HCT116 (cell line): ENCODE data around the gene MCM9. TPM values are rescaled to one million over a fixed set of nuclear protein-coding genes. Genes with fewer than 3 reads are reported as not detected.

ENCODE experiments used
- ATAC-seq: fragments of 200-7000 bp; cut with Tn5 transposase; 2 replicates; pipeline ENCODE4 v1.9.1; 2020; ENCODE audit warnings: mild to moderate bottlenecking, moderate library complexity
- BruUV-seq: library from RNA; stranded (reverse); fragments of 400-500 nt; replicated peaks from 2 replicates; lab custom pipeline; 2021; lab: Mats Ljungman, UMichigan
- CTCF ChIA-PET: fragments of 300-600 bp; sonication (Branson Sonifier 250); formaldehyde crosslinking; loops from one replicate; lab custom pipeline; 2021; ENCODE audit warnings: antibody characterized with exemption; lab: Charles Lee
- POLR2A ChIA-PET: fragments of 300-600, 350-600 bp; sonication (Branson Sonifier 250); formaldehyde crosslinking; loops from one replicate; lab custom pipeline; 2021; ENCODE audit warnings: antibody characterized with exemption; lab: Charles Lee
- RAD21 ChIA-PET, 2 experiments: fragments of 300-600 bp; sonication (Branson Sonifier 250); formaldehyde crosslinking; loops; one replicate each; lab custom pipeline; 2023; ENCODE audit warnings: low total read pairs in 2 of 2; ENCODE audit not compliant: uncharacterized antibody in 2 of 2, unreplicated experiment in 2 of 2, low non-redundant PET in 1 of 2; lab: Charles Lee
- DNase-seq: peaks from one replicate; pipeline ENCODE4 v3.0.0-alpha.2; 2010; ENCODE audit warnings: low read depth, low spot score
- H2AFZ ChIP-seq: fragments of 200-600 bp; shearing (Covaris generic), sonication (generic); 2 replicates; pipeline ENCODE4 v1.6.1; 2017; ENCODE audit warnings: low read depth, mixed run types, mixed read lengths, antibody characterized with exemption, low read length; ENCODE audit not compliant: poor library complexity, severe bottlenecking
- H3K27ac ChIP-seq: 2 replicates; pipeline ENCODE4 v1.5.1; 2012; ENCODE audit warnings: low read depth, low read length
- H3K27me3 ChIP-seq: fragments of 200-600 bp; sonication (generic); 2 replicates; pipeline ENCODE4 v1.6.1; 2016; ENCODE audit warnings: mixed run types, low read length, mixed read lengths; ENCODE audit not compliant: insufficient read depth
- H3K36me3 ChIP-seq, 2 experiments: fragments of 200-500 bp in 1 of 2; fragments of 200-600 bp in 1 of 2; sonication (Bioruptor generic) in 1 of 2; sonication (generic) in 1 of 2; 2 replicates each; pipeline versions ENCODE4 v1.5.1 to v1.6.1; 2014 to 2016; ENCODE audit warnings: low read length in 2 of 2, inconsistent platforms in 1 of 2, mixed read lengths in 1 of 2, mixed run types in 1 of 2; ENCODE audit not compliant: insufficient read depth in 2 of 2, control insufficient read depth in 1 of 2
- H3K4me1 ChIP-seq, 2 experiments: fragments of 200-600 bp in 1 of 2; sonication (generic) in 1 of 2; 2 replicates each; pipeline versions ENCODE4 v1.5.1 to v1.6.1; 2012 to 2017; ENCODE audit warnings: low read length in 2 of 2, inconsistent platforms in 1 of 2, mild to moderate bottlenecking in 1 of 2, mixed read lengths in 1 of 2, mixed run types in 1 of 2, moderate library complexity in 1 of 2; ENCODE audit not compliant: insufficient read depth in 2 of 2, control insufficient read depth in 1 of 2
- H3K4me2 ChIP-seq: fragments of 200-600 bp; sonication (generic); 2 replicates; pipeline ENCODE4 v1.6.1; 2017; ENCODE audit warnings: mixed run types, low read length, mixed read lengths
- H3K4me3 ChIP-seq, 2 experiments: fragments of 200-600 bp in 1 of 2; sonication (generic) in 1 of 2; replicated peaks in 1 of 2; 2 replicates each; pipeline ENCODE4 v1.5.1; 2011 to 2016; ENCODE audit warnings: low read length in 2 of 2, control low read depth in 1 of 2, low read depth in 1 of 2, mild to moderate bottlenecking in 1 of 2, mixed read lengths in 1 of 2, mixed run types in 1 of 2
- H3K79me2 ChIP-seq: fragments of 200-600 bp; sonication (generic); 2 replicates; pipeline ENCODE4 v1.6.1; 2017; ENCODE audit warnings: mild to moderate bottlenecking, mixed run types, low read length, moderate library complexity, mixed read lengths; ENCODE audit not compliant: insufficient read depth
- H3K9ac ChIP-seq: fragments of 200-600 bp; sonication (generic); 2 replicates; pipeline ENCODE4 v1.6.1; 2016; ENCODE audit warnings: low read length, mixed read lengths
- H3K9me2 ChIP-seq: fragments of 200-600 bp; sonication (generic), shearing (Covaris generic); 2 replicates; pipeline ENCODE4 v1.6.1; 2017; ENCODE audit warnings: mixed run types, mild to moderate bottlenecking, moderate library complexity; ENCODE audit not compliant: insufficient read depth
- H3K9me3 ChIP-seq, 2 experiments: fragments of 200-500 bp in 1 of 2; fragments of 200-600 bp in 1 of 2; sonication (Bioruptor generic) in 1 of 2; sonication (generic) in 1 of 2; 2 replicates each; pipeline ENCODE4 v1.6.1; 2014 to 2017; ENCODE audit warnings: low read length in 2 of 2, mixed read lengths in 2 of 2, inconsistent platforms in 1 of 2, low read depth in 1 of 2, mild to moderate bottlenecking in 1 of 2, mixed run types in 1 of 2, moderate library complexity in 1 of 2; ENCODE audit not compliant: control insufficient read depth in 1 of 2, insufficient read depth in 1 of 2
- H4K20me1 ChIP-seq: fragments of 200-600 bp; sonication (generic), shearing (Covaris generic); 2 replicates; pipeline ENCODE4 v1.6.1; 2017; ENCODE audit warnings: mixed run types, mild to moderate bottlenecking, moderate library complexity; ENCODE audit not compliant: insufficient read depth
- CBX3 ChIP-seq: IDR thresholded peaks from 2 replicates; pipeline ENCODE4 v1.6.1; 2012; ENCODE audit warnings: low read depth
- CEBPB ChIP-seq: IDR thresholded peaks from 2 replicates; pipeline ENCODE4 v1.6.1; 2012; ENCODE audit warnings: low read depth
- EGR1 ChIP-seq: IDR thresholded peaks from 2 replicates; pipeline ENCODE4 v1.6.1; 2012; ENCODE audit warnings: low read depth
- EZH2 ChIP-seq: fragments of 200-600 bp; sonication (generic); IDR thresholded peaks from 2 replicates; pipeline ENCODE4 v1.6.1; 2017; ENCODE audit warnings: antibody characterized with exemption, mixed run types
- FOSL1 ChIP-seq: IDR thresholded peaks from 2 replicates; pipeline ENCODE4 v1.6.1; 2012; ENCODE audit warnings: low read depth
- JUND ChIP-seq: IDR thresholded peaks from 2 replicates; pipeline ENCODE4 v1.6.1; 2012
- POLR2A ChIP-seq: IDR thresholded peaks from 2 replicates; pipeline ENCODE4 v1.7.0; 2011; ENCODE audit warnings: borderline replicate concordance; ENCODE audit not compliant: insufficient read depth, insufficient read length; ENCODE audit errors: extremely low read depth
- RAD21 ChIP-seq: IDR thresholded peaks from 2 replicates; pipeline ENCODE4 v1.6.1; 2012; ENCODE audit warnings: low read depth, mild to moderate bottlenecking
- SIN3A ChIP-seq: IDR thresholded peaks from 2 replicates; pipeline ENCODE4 v1.6.1; 2012; ENCODE audit warnings: low read depth
- TCF7L2 ChIP-seq: IDR thresholded peaks from 2 replicates; pipeline ENCODE4 v1.7.0; 2011; ENCODE audit warnings: borderline replicate concordance, inconsistent platforms; ENCODE audit not compliant: insufficient read depth, insufficient read length; ENCODE audit errors: extremely low read depth
- ZFX ChIP-seq: fragments of 450-650 bp; IDR thresholded peaks from 2 replicates; pipeline ENCODE4 v1.6.1; 2017
- ZNF274 ChIP-seq: fragments of 200-500 bp; sonication (Bioruptor generic); IDR thresholded peaks from 2 replicates; pipeline ENCODE4 v1.6.1; 2014; ENCODE audit warnings: mild to moderate bottlenecking, low read depth, low read length, inconsistent platforms
- intact Hi-C: fragments of 100-400 bp; cut with micrococcal nuclease; formaldehyde crosslinking; loops from 2 replicates; pipeline ENCODE4 v1.10.0; 2022
- total RNA-seq: library from RNA; stranded (reverse); gene quantifications from one replicate; pipeline ENCODE4 v1.2.1, GENCODE V29; 2021; ENCODE audit not compliant: unreplicated experiment
- TF ChIP-seq, protein P1 (sequence below): IDR thresholded peaks from 2 replicates; pipeline ENCODE4 v1.6.1; 2012
- TF ChIP-seq, protein P2 (sequence below): IDR thresholded peaks from 2 replicates; pipeline ENCODE4 v1.6.1; 2012; ENCODE audit warnings: low read depth
- TF ChIP-seq, protein P3 (sequence below): IDR thresholded peaks from 2 replicates; pipeline ENCODE4 v1.6.1; 2011; ENCODE audit warnings: mild to moderate bottlenecking, low read length, moderate library complexity; ENCODE audit not compliant: insufficient replicate concordance; ENCODE audit errors: extremely low read depth

Gene MCM9
- total RNA-seq, 1 experiment from 2014 or later = 13.6 TPM

DNA sequence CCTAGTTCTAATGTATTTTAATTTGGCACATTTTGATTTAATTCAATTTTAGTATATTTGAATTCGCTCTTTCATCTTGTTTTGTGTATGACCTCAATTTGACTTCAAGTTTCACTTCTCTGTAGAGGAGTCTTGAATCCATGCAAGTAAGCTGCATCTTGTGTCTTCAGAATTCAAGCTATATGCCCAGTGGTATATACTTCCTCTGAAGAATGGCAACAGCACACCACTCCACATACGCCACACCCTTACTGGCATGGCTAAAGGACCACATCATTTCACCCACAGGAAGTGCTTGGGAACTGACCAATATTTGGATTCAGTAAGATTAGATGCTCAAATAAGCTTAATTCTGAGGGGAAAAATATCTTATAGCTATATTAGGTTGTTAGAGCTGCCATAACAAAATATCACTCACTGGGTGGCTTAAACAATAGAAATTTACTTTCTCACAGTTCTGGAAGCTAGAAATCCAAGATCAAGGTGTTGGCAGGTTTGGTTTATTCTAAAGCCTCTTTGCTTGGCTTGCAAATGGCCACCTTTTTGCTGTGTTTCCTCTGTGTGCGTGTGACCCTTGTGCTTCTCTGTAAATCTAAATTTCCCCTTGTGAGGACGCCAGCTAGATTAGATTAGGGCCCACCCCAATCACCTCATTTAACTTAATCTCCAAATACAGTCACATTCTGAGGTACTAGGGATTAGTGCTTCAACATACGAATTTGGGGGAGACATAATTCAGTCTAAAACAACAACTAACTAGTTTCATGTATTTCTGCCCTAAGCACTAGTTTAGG lies 43.8 kb downstream of the MCM9 start:
- BruUV-seq = no TSS peak
- POLR2A ChIA-PET = no interaction called here
- intact Hi-C loops = loop anchor here (10.0 kb wide), 2 partner anchors 236 to 326 kb away; partner anchors contain the start of gene CEP85L
- DNase-seq (no peak), ATAC-seq (no peak)
- Histone ChIP-seq H2AFZ (no peak overlapping the region), H3K4me2 (no peak overlapping the region), H4K20me1 (no peaks in the 10 kb centered on the region), H3K36me3 (no peaks in the 10 kb centered on the region), H3K4me3 (no peak overlapping the region), H3K27ac (no peak overlapping the region), H3K9me3 (no peaks in the 10 kb centered on the region), H3K27me3 (no peaks in the 10 kb centered on the region), H3K4me1 (peaks cover 7 to 12% of the 10 kb centered on the region in 2 experiments), H3K9ac (no peak overlapping the region), H3K9me2 (no peaks in the 10 kb centered on the region), H3K79me2 (peaks cover 41% of the 10 kb centered on the region)
- RAD21 ChIA-PET = no interaction called here
- CTCF ChIA-PET = no interaction called here
- TF ChIP-seq ZFX (no peak), JUND (no peak)

DNA sequence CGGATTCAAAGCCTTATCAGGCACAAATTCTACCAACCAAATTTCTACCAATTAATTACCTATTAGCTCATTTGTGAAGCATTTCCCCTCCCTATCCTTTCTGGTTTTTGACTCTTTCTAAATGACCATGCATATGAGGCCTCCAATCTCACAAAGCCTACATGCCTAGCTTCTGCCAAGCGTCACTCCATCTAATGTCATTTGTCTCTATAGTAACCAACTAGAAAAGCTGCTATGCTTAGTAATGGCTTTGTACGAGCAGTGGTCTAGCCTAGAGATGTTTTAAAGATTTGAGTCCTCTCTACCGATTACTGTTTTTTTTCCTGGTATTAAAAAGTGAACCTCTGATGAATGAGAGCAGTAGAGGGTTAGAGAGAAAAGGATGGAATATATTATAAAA lies 45.8 kb downstream of the MCM9 start:
- Histone ChIP-seq H3K9ac (no peak overlapping the region), H3K4me3 (no peak overlapping the region), H2AFZ (no peak overlapping the region), H3K4me2 (no peak overlapping the region), H3K36me3 (no peaks in the 10 kb centered on the region), H3K27ac (no peak overlapping the region), H4K20me1 (no peaks in the 10 kb centered on the region), H3K9me2 (no peaks in the 10 kb centered on the region), H3K27me3 (no peaks in the 10 kb centered on the region), H3K4me1 (peaks cover 4 to 8% of the 10 kb centered on the region in 2 experiments; a peak in 3 of 4 replicates), H3K9me3 (no peaks in the 10 kb centered on the region), H3K79me2 (peaks cover 28% of the 10 kb centered on the region)
- ChIA-PET POLR2A (no interaction called here), RAD21 (no interaction called here), CTCF (interaction anchor here (1.1 kb wide), 1 partner anchor 324 kb away, joined by 3 read pairs; no protein-coding TSS in a partner anchor)
- DNase-seq (no peak), ATAC-seq (no peak)
- intact Hi-C loops = no loop called here
- BruUV-seq = no TSS peak
- TF ChIP-seq FOSL1 (no peak), POLR2A (no peak), CEBPB (no peak), RAD21 (no peak), ZFX (no peak), CBX3 (no peak), SIN3A (no peak), TCF7L2 (no peak), EGR1 (no peak), EZH2 (no peak), JUND (no peak), ZNF274 (no peak)
- TF ChIP-seq, protein P1, sequence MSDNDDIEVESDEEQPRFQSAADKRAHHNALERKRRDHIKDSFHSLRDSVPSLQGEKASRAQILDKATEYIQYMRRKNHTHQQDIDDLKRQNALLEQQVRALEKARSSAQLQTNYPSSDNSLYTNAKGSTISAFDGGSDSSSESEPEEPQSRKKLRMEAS = no peak
- TF ChIP-seq, protein P2, sequence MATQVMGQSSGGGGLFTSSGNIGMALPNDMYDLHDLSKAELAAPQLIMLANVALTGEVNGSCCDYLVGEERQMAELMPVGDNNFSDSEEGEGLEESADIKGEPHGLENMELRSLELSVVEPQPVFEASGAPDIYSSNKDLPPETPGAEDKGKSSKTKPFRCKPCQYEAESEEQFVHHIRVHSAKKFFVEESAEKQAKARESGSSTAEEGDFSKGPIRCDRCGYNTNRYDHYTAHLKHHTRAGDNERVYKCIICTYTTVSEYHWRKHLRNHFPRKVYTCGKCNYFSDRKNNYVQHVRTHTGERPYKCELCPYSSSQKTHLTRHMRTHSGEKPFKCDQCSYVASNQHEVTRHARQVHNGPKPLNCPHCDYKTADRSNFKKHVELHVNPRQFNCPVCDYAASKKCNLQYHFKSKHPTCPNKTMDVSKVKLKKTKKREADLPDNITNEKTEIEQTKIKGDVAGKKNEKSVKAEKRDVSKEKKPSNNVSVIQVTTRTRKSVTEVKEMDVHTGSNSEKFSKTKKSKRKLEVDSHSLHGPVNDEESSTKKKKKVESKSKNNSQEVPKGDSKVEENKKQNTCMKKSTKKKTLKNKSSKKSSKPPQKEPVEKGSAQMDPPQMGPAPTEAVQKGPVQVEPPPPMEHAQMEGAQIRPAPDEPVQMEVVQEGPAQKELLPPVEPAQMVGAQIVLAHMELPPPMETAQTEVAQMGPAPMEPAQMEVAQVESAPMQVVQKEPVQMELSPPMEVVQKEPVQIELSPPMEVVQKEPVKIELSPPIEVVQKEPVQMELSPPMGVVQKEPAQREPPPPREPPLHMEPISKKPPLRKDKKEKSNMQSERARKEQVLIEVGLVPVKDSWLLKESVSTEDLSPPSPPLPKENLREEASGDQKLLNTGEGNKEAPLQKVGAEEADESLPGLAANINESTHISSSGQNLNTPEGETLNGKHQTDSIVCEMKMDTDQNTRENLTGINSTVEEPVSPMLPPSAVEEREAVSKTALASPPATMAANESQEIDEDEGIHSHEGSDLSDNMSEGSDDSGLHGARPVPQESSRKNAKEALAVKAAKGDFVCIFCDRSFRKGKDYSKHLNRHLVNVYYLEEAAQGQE = no peak
- TF ChIP-seq, protein P3, sequence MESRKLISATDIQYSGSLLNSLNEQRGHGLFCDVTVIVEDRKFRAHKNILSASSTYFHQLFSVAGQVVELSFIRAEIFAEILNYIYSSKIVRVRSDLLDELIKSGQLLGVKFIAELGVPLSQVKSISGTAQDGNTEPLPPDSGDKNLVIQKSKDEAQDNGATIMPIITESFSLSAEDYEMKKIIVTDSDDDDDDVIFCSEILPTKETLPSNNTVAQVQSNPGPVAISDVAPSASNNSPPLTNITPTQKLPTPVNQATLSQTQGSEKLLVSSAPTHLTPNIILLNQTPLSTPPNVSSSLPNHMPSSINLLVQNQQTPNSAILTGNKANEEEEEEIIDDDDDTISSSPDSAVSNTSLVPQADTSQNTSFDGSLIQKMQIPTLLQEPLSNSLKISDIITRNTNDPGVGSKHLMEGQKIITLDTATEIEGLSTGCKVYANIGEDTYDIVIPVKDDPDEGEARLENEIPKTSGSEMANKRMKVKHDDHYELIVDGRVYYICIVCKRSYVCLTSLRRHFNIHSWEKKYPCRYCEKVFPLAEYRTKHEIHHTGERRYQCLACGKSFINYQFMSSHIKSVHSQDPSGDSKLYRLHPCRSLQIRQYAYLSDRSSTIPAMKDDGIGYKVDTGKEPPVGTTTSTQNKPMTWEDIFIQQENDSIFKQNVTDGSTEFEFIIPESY = no peak
